DOHH2 (cell line): ENCODE data around the gene TNFSF15.

Experiments
- EZH2phosphoT487 ChIP-seq: fragments of 200-600 bp; sonication (generic); IDR thresholded peaks from 2 replicates; pipeline ENCODE4 v1.6.1; 2017; ENCODE audit warnings: borderline replicate concordance, mild to moderate bottlenecking, antibody characterized with exemption, low read length, moderate library complexity, mixed read lengths
- TF ChIP-seq, protein P1 (sequence below): fragments of 200-600 bp; sonication (generic); IDR thresholded peaks from one replicate; pipeline ENCODE4 v1.5.1; 2014; ENCODE audit warnings: antibody characterized with exemption, mild to moderate bottlenecking, low read depth, low read length; ENCODE audit not compliant: poor library complexity, severe bottlenecking

DNA sequence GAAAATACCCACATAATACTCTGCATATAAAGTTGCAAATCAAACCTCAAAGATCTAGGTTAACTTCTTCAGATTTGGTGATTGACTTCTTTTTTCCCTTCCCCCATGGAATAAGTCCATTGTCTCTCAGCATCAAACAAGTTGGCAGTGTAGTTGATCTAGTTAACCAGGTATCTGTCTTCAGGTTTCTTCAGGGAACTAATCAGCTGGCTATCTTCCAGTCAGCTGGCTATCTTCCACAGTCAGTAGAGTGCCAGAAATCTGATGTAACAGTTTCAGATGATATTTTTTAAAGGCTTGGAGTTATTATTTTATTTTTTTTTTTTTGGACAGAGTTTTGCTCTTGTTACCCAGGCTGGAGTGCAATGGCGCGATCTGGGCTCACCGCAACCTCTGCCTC lies 16.8 kb downstream of the TNFSF15 start:
- TF ChIP-seq, protein P1, sequence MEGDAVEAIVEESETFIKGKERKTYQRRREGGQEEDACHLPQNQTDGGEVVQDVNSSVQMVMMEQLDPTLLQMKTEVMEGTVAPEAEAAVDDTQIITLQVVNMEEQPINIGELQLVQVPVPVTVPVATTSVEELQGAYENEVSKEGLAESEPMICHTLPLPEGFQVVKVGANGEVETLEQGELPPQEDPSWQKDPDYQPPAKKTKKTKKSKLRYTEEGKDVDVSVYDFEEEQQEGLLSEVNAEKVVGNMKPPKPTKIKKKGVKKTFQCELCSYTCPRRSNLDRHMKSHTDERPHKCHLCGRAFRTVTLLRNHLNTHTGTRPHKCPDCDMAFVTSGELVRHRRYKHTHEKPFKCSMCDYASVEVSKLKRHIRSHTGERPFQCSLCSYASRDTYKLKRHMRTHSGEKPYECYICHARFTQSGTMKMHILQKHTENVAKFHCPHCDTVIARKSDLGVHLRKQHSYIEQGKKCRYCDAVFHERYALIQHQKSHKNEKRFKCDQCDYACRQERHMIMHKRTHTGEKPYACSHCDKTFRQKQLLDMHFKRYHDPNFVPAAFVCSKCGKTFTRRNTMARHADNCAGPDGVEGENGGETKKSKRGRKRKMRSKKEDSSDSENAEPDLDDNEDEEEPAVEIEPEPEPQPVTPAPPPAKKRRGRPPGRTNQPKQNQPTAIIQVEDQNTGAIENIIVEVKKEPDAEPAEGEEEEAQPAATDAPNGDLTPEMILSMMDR, result no peak
- no peak for TF ChIP-seq EZH2phosphoT487
